Gastroesophageal sphincter (tissue), 4 donors: ENCODE data around the gene ARRDC4. TPM values are rescaled to one million over a fixed set of nuclear protein-coding genes. Genes with fewer than 3 reads are reported as not detected.

ENCODE experiments used
- ATAC-seq: fragments of 150-250 bp; one replicate; pipeline ENCODE4 v1.9.1; 2016; ENCODE audit warnings: mild to moderate bottlenecking, moderate library complexity
- H3K27ac ChIP-seq, 4 donors: fragments of 200-600 bp; sonication (generic) in 3 of 4; 1 replicate in 3 of 4; 2 replicates in 1 of 4; pipeline ENCODE4 v1.5.1; 2016 to 2019
- H3K27me3 ChIP-seq: fragments of 200-600 bp; sonication (generic); one replicate; pipeline ENCODE4 v1.5.1; 2019
- H3K36me3 ChIP-seq, 2 donors: fragments of 200-600 bp; sonication (generic); one replicate each; pipeline ENCODE4 v1.5.1; 2019; ENCODE audit warnings: control low read depth in 1 of 2
- H3K4me1 ChIP-seq, 3 donors: fragments of 200-600 bp; sonication (generic); 1 replicate in 2 of 3; 2 replicates in 1 of 3; pipeline ENCODE4 v1.5.1; 2016 to 2019; ENCODE audit warnings: control low read depth in 2 of 3
- H3K4me3 ChIP-seq, 2 donors: fragments of 200-600 bp; sonication (generic); one replicate each; pipeline ENCODE4 v1.5.1; 2019; ENCODE audit warnings: mild to moderate bottlenecking in 1 of 2, moderate library complexity in 1 of 2
- H3K9me3 ChIP-seq, 3 donors: fragments of 200-600 bp; sonication (generic); one replicate each; pipeline ENCODE4 v1.5.1; 2017 to 2019; ENCODE audit warnings: control low read depth in 2 of 3
- CTCF ChIP-seq, 4 experiments: fragments of 200-600 bp in 2 of 4; fragments of 450-650 bp in 2 of 4; sonication (generic) in 1 of 4; IDR thresholded peaks; one replicate each; pipeline ENCODE4 v1.5.1; 2017 to 2019; ENCODE audit warnings: antibody characterized with exemption in 4 of 4, mild to moderate bottlenecking in 2 of 4, moderate library complexity in 2 of 4
- EP300 ChIP-seq: sonication (generic); formaldehyde crosslinking; IDR thresholded peaks from one replicate; pipeline ENCODE4 v1.6.1; 2017; ENCODE audit warnings: antibody characterized with exemption, mild to moderate bottlenecking
- POLR2A ChIP-seq, 2 donors: fragments of 450-650 bp; IDR thresholded peaks; one replicate each; pipeline ENCODE4 v1.6.1; 2017; ENCODE audit warnings: antibody characterized with exemption in 2 of 2, mild to moderate bottlenecking in 2 of 2, moderate library complexity in 1 of 2
- POLR2AphosphoS5 ChIP-seq: sonication (generic); formaldehyde crosslinking; IDR thresholded peaks from one replicate; pipeline ENCODE4 v1.6.1; 2017; ENCODE audit warnings: antibody characterized with exemption
- WGBS, 2 donors: methylation state at CpG; one replicate each; pipeline ENCODE4 v1.1.5; 2018; ENCODE audit warnings: low coverage in 1 of 2; 5-methylcytosine and 5-hydroxymethylcytosine counted together
- total RNA-seq, 4 donors: library from RNA; depleted of rRNA; stranded (reverse); fragments of >200 nt; gene quantifications; one replicate each; pipeline ENCODE4 v1.1.0, GENCODE V29; 2016

Gene ARRDC4
- total RNA-seq, 4 donors from 2014 or later: 49.5 to 176 (median 116) TPM

GRCh38 chr15:97944724-97945123 is 15.8 kb upstream of the ARRDC4 start:
- ATAC-seq: no peak
- WGBS, 2 donors: 62 to 64% methylated on average over 4 to 6 of the region's 10 CpGs
- TF ChIP-seq EP300 (no peak), POLR2AphosphoS5 (no peak), CTCF (IDR thresholded peaks at IDR 0.05) (no peak), POLR2A (IDR thresholded peaks at IDR 0.05) (no peak)
- Histone ChIP-seq H3K27ac (no peak overlapping the region), H3K36me3 (no peaks in the 10 kb centered on the region), H3K9me3 (no peaks in the 10 kb centered on the region), H3K4me1 (no peaks in the 10 kb centered on the region), H3K4me3 (no peak overlapping the region), H3K27me3 (no peaks in the 10 kb centered on the region)

DNA sequence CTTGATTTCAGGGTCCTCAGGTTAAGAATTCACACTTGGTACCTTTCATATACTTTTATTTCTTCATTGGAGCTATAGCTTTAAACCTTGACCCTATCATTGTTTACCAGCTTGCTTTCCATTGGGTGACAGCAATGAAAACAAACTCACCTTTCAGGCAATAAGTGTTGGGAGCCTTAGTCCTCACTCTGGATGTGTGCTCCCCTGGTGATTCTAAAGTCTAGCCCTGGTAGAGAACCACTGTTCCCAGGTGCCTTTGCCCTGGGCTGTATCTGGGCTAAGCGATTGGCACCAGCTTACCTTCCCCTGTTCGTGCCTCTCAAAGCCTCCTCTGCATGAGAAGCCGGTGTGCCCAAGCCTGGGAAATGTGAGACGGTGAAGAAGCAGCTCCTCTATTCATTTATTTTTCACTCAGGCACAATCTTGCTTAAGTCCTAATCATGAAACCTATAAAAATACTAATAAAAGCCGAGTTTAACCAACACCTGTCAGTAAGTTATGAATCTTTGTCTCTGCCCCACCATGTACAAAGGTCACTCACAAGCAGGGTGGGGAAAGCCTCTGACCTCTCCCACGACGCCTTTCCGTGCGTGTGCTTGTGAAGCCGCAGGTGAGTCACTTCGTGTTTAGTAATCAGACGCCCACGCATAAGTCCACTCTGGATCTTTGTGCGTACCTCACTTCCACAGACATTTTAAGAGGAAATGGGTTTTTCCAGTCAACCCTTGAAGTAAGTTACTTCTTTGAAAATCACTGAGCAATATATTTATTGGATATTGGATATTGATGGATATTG is 12.8 kb upstream of the ARRDC4 start:
- Histone ChIP-seq H3K27me3 (no peaks in the 10 kb centered on the region), H3K4me1 (no peaks in the 10 kb centered on the region), H3K36me3 (no peaks in the 10 kb centered on the region), H3K4me3 (no peak overlapping the region), H3K27ac (no peak overlapping the region), H3K9me3 (no peaks in the 10 kb centered on the region)
- no peak for ATAC-seq
- TF ChIP-seq POLR2A (IDR thresholded peaks at IDR 0.05) (no peak), POLR2AphosphoS5 (no peak), CTCF (IDR thresholded peaks at IDR 0.05) (no peak), EP300 (no peak)
- WGBS, 2 donors: 87 to 93% methylated on average over 10 to 13 of the region's 14 CpGs

DNA sequence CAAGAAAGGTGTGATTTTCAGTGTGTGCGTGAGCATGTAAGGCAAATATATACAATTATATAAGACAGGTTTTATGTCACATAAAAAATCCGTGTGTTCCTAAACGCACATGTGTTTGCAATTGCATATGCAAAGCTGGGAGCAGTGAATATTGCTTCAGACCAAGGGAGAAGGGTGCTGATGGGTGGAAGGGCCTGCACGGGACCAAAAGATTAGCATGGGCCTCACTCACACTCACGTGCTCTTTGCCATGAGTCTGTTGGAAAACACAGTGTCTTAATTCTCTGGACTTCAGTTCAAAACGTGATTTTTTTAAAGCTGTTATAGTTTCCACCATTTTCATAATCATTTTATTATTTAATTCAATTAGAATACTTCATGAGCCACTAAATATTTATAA is 7.2 kb upstream of the ARRDC4 start:
- Histone ChIP-seq H3K9me3 (no peaks in the 10 kb centered on the region), H3K4me3 (no peak overlapping the region), H3K4me1 (no peaks in the 10 kb centered on the region), H3K36me3 (no peaks in the 10 kb centered on the region), H3K27me3 (no peaks in the 10 kb centered on the region), H3K27ac (no peak overlapping the region)
- TF ChIP-seq CTCF (IDR thresholded peaks at IDR 0.05) (no peak), POLR2A (IDR thresholded peaks at IDR 0.05) (no peak), POLR2AphosphoS5 (no peak), EP300 (no peak)
- 83 to 87% methylated on average over 6 of the region's 6 CpGs for WGBS, 2 donors
- no peak for ATAC-seq

DNA sequence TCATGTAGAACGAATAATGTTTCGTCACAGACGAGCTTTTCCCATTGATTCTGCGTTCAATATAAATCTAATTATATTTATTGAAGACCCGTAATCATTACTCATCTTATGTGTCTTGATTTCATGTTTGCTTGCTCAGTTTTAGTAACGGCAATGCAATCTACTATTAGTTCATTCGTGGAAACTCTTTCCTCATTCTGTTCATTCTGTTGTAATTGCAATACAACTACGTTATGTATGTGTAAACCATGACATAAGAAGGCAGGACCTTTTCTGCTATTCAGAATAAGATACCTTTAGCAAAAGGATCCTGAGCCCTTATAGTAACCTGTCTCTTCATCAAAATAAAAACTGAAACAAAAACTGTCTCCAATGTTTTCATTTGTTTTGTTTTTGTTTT is 6.8 kb upstream of the ARRDC4 start:
- ATAC-seq: no peak
- no peaks in the 10 kb centered on the region for H3K9me3 ChIP-seq
- H3K27me3 ChIP-seq: no peaks in the 10 kb centered on the region
- no peak overlapping the region for H3K4me3 ChIP-seq
- TF ChIP-seq CTCF (IDR thresholded peaks at IDR 0.05) (no peak), POLR2AphosphoS5 (no peak), POLR2A (IDR thresholded peaks at IDR 0.05) (no peak), EP300 (no peak)
- 85 to 89% methylated on average over 8 of the region's 8 CpGs for whole genome bisulfite sequencing, 2 donors
- no peaks in the 10 kb centered on the region for H3K36me3 ChIP-seq
- no peak overlapping the region for H3K27ac ChIP-seq
- H3K4me1 ChIP-seq: no peaks in the 10 kb centered on the region

DNA sequence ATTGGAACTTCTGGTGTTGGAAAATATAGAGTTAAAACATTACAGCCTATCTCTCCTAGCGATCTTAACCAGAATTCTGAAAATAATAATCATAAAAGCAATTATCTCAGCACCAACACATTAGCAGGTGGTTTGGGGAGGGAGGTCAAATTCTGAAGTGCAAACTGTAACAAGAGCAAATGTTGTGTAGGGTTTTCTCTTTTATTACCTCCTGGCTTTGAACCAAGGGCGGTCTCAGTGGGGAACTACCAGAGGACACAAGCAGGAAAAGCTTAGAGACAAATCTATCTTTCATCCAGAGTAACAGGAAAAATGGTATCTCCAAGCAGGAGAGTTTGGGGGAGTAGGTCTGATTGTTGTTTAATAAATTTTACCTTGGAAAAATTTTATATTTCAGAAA is 5.5 kb upstream of the ARRDC4 start:
- WGBS, 2 donors: 86 to 88% methylated on average over 2 of the region's 2 CpGs
- Histone ChIP-seq H3K4me1 (peaks cover 0 to 7% (median 0%) of the 10 kb centered on the region in 3 donors), H3K4me3 (no peak overlapping the region), H3K36me3 (no peaks in the 10 kb centered on the region), H3K27ac (no peak overlapping the region), H3K27me3 (no peaks in the 10 kb centered on the region), H3K9me3 (no peaks in the 10 kb centered on the region)
- TF ChIP-seq POLR2A (IDR thresholded peaks at IDR 0.05) (no peak), EP300 (no peak), POLR2AphosphoS5 (no peak), CTCF (IDR thresholded peaks at IDR 0.05) (no peak)
- no peak for ATAC-seq
